Esophagus muscularis mucosa (tissue), 4 donors: Measurements from ENCODE around the gene PCSK9. TPM values are rescaled to one million over a fixed set of nuclear protein-coding genes. Genes with fewer than 3 reads are reported as not detected.

ENCODE experiments used
- DNase-seq: peaks from one replicate; pipeline ENCODE4 v3.0.0-alpha.2; 2017; ENCODE audit errors: extremely low spot score
- H3K27ac ChIP-seq, 4 donors: fragments of 200-600 bp; sonication (generic); replicated peaks in 1 of 4; 1 replicate in 3 of 4; 2 replicates in 1 of 4; pipeline ENCODE4 v1.5.1; 2016 to 2019; ENCODE audit warnings: mild to moderate bottlenecking in 1 of 4
- H3K27me3 ChIP-seq, 4 donors: fragments of 200-600 bp; sonication (generic); one replicate each; pipeline versions ENCODE4 v1.5.1 to v1.6.0; 2016 to 2019
- H3K36me3 ChIP-seq, 4 donors: fragments of 200-600 bp; sonication (generic); one replicate each; pipeline ENCODE4 v1.5.1; 2016 to 2019
- H3K4me1 ChIP-seq, 4 donors: fragments of 200-600 bp; sonication (generic); one replicate each; pipeline ENCODE4 v1.5.1; 2016 to 2019
- H3K4me3 ChIP-seq, 4 donors: fragments of 200-600 bp; sonication (generic); 1 replicate in 2 of 4; 2 replicates in 2 of 4; pipeline ENCODE4 v1.5.1; 2016 to 2019; ENCODE audit warnings: mild to moderate bottlenecking in 4 of 4, moderate library complexity in 1 of 4
- H3K9me3 ChIP-seq, 4 donors: fragments of 200-600 bp; sonication (generic); 1 replicate in 3 of 4; 2 replicates in 1 of 4; pipeline ENCODE4 v1.5.1; 2016 to 2019
- CTCF ChIP-seq, 3 experiments: fragments of 200-600 bp in 2 of 3; fragments of 450-650 bp in 1 of 3; sonication (generic) in 2 of 3; IDR thresholded peaks; one replicate each; pipeline ENCODE4 v1.5.1; 2017 to 2019; ENCODE audit warnings: antibody characterized with exemption in 3 of 3, mild to moderate bottlenecking in 2 of 3, moderate library complexity in 1 of 3
- EP300 ChIP-seq: sonication (generic); formaldehyde crosslinking; IDR thresholded peaks from one replicate; pipeline ENCODE4 v1.6.1; 2017; ENCODE audit warnings: antibody characterized with exemption
- POLR2A ChIP-seq: fragments of 450-650 bp; IDR thresholded peaks from one replicate; pipeline ENCODE4 v1.6.1; 2017; ENCODE audit warnings: antibody characterized with exemption, moderate library complexity, mild to moderate bottlenecking, low read depth
- POLR2AphosphoS5 ChIP-seq, 2 donors: sonication (generic); formaldehyde crosslinking; IDR thresholded peaks; one replicate each; pipeline ENCODE4 v1.6.1; 2017; ENCODE audit warnings: antibody characterized with exemption in 2 of 2
- WGBS: methylation state at CpG from one replicate; pipeline ENCODE4 v1.1.5; 2018; 5-methylcytosine and 5-hydroxymethylcytosine counted together
- intact Hi-C: fragments of 100-400 bp; cut with DNase I; formaldehyde crosslinking; loops from one replicate; pipeline ENCODE4 v1.15.1; 2023
- total RNA-seq, 4 donors: library from RNA; depleted of rRNA; stranded (reverse); fragments of >200 nt; gene quantifications; one replicate each; pipeline versions ENCODE4 v1.1.0 to v1.2.1, GENCODE V29; 2016

PCSK9 gene
- total RNA-seq, 4 donors from 2014 or later, result 0.17 to 0.29 TPM; not detected in 2

- Histone ChIP-seq H3K4me3 (no peak overlapping the region), H3K4me1 (no peaks in the 10 kb centered on the region), H3K9me3 (peaks cover 0 to 8% (median 0%) of the 10 kb centered on the region in 4 donors), H3K27ac (no peak overlapping the region), H3K27me3 (no peaks in the 10 kb centered on the region), H3K36me3 (no peaks in the 10 kb centered on the region)
- DNase-seq, result no peak
- 96% methylated on average over 9 of the region's 12 CpGs for WGBS
- TF ChIP-seq POLR2AphosphoS5 (IDR thresholded peaks at IDR 0.05) (no peak), CTCF (IDR thresholded peaks at IDR 0.05) (no peak), POLR2A (no peak), EP300 (no peak)
- intact Hi-C loops, result no loop called here
Measured at GRCh38 chr1:55006931-55007330, 32.4 kb upstream of the PCSK9 start.

GRCh38 chr1:55007625-55008024, 31.7 kb upstream of the PCSK9 start:
- peaks cover 0 to 8% (median 0%) of the 10 kb centered on the region in 4 donors for H3K9me3 ChIP-seq
- 90% methylated on average over 3 of the region's 3 CpGs for WGBS
- H3K27me3 ChIP-seq, result no peaks in the 10 kb centered on the region
- no peaks in the 10 kb centered on the region for H3K4me1 ChIP-seq
- no peak for TF ChIP-seq CTCF (IDR thresholded peaks at IDR 0.05)
- H3K27ac ChIP-seq, result no peak overlapping the region
- intact Hi-C loops, result no loop called here
- H3K36me3 ChIP-seq, result no peaks in the 10 kb centered on the region
- DNase-seq, result no peak
- H3K4me3 ChIP-seq, result no peak overlapping the region

DNA sequence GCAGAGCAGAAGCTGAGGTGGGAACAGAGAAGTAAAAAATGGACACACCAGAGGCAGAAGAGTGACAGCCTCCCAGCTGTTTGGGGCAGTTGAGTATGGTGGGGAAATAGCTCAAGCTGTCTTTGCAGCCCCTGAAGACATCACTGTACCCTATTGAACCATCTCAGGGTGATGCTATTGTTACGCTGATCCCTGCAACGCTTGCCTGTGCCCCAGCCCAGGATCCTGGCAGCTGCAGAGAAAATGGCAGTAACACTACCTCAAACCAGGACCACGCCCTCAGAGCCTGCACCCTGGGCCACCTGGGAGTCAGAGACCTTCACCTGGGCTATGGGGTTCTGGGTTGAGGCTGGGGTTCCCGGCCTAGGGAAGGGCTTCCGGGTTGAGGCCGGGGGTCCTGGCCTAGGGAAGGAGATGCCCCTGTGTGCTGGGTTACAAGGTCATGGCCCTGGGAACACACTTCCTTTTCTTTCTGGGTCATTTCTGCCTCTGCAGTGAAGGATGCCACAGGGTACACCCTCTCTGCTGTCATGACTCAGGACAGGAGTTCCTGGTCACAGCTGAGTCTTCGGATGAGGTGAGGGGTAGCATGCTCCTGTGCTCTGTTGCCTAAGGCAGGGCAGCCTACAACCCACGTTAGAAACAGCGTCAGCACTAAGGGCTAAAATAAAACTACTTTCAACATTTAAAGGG, 29.0 kb upstream of the PCSK9 start:
- H3K27ac ChIP-seq, result no peak overlapping the region
- WGBS, result 93% methylated on average over 5 of the region's 9 CpGs
- TF ChIP-seq EP300, result no peak
- no peak for TF ChIP-seq POLR2AphosphoS5 (IDR thresholded peaks at IDR 0.05)
- no peak for TF ChIP-seq POLR2A
- no peak for TF ChIP-seq CTCF (IDR thresholded peaks at IDR 0.05)
- H3K27me3 ChIP-seq, result peaks cover 0 to 20% (median 0%) of the 10 kb centered on the region in 4 donors
- no peaks in the 10 kb centered on the region for H3K4me1 ChIP-seq
- no peaks in the 10 kb centered on the region for H3K36me3 ChIP-seq
- peaks cover 0 to 8% (median 0%) of the 10 kb centered on the region in 4 donors for H3K9me3 ChIP-seq
- intact Hi-C loops, result no loop called here
- no peak overlapping the region for H3K4me3 ChIP-seq
- DNase-seq, result no peak

- 95% methylated on average over 7 of the region's 7 CpGs for WGBS
- intact Hi-C loops, result no loop called here
- Histone ChIP-seq H3K4me3 (no peak overlapping the region), H3K4me1 (no peaks in the 10 kb centered on the region), H3K9me3 (peaks cover 0 to 8% (median 0%) of the 10 kb centered on the region in 4 donors), H3K27me3 (peaks cover 0 to 25% (median 0%) of the 10 kb centered on the region in 4 donors), H3K36me3 (no peaks in the 10 kb centered on the region), H3K27ac (no peak overlapping the region)
- TF ChIP-seq POLR2A, result no peak
- no peak for DNase-seq
Measured at GRCh38 chr1:55010887-55011217, 28.5 kb upstream of the PCSK9 start.

GRCh38 chr1:55012661-55013060, 26.7 kb upstream of the PCSK9 start:
- H3K4me3 ChIP-seq, result no peak overlapping the region
- no peaks in the 10 kb centered on the region for H3K4me1 ChIP-seq
- no peaks in the 10 kb centered on the region for H3K36me3 ChIP-seq
- TF ChIP-seq CTCF (IDR thresholded peaks at IDR 0.05) (no peak), POLR2AphosphoS5 (IDR thresholded peaks at IDR 0.05) (no peak), EP300 (no peak), POLR2A (no peak)
- no peak for DNase-seq
- H3K9me3 ChIP-seq, result peaks cover 0 to 8% (median 0%) of the 10 kb centered on the region in 4 donors
- peaks cover 0 to 29% (median 0%) of the 10 kb centered on the region in 4 donors for H3K27me3 ChIP-seq
- intact Hi-C loops, result no loop called here
- 82% methylated on average over 1 of the region's 1 CpG for WGBS
- no peak overlapping the region for H3K27ac ChIP-seq
